GM19099 (cell line): Measurements from ENCODE around the gene SERPINB12.

Source experiments
- POLR2A ChIP-seq: IDR thresholded peaks from 3 replicates; pipeline ENCODE4 v1.6.1; 2011; ENCODE audit warnings: low read depth; ENCODE audit not compliant: insufficient read length; ENCODE audit errors: extremely low read depth

SERPINB12 gene

DNA sequence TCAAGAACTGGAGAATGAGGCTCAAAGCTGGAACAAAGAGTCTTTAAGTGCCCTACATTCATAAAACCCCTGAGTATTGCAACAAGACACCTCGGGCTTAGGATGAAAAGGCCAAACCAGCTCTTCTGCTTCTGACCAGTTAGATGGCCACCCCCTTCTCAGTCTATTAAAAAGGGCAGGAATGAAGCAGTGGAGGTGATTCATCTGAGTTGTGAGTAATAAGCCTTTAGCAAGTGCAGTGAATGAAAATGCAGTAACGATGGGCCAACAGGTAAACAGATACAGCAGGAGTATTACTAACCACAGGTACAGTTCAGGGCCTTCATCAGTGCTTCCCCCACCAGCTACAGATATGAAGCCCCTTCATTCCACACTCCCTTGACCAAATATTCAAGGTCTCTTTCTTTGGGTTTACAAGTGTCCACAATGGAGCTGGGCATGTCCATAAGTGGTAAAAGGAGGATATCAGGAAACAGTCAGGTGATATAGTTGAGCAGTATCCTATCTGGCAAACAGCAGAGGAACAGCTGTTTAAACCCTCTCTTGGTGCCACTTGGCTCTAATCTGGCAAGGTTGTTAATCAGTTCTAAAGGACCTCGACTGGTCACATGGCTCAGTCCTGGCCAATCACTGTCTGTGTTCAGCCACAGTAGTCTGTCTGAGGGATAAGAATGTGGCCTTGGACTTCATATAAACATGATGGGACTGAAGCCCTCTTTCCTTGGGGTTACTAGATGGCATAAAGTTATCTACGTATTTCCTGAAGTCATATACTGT, 62.8 kb downstream of the SERPINB12 start:
- no peak for TF ChIP-seq POLR2A

DNA sequence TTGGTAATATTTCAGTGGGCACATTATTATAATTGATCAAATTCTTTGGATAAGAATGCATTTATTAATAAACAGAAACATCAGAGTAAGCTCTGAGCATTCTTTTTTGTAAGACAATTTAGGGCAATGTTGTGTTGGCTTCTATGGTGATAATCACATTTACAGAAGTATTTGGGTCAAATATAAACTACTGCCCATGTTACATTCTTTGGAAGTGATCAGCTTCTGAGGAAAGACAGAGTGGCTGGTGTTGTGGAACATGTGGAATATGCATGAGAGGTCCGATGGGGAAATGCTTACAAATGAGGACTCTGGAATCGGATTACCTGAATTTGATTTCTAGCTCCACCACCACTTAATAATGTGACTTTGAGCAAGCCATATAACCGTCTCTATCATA, 64.4 kb downstream of the SERPINB12 start:
- TF ChIP-seq POLR2A = no peak

DNA sequence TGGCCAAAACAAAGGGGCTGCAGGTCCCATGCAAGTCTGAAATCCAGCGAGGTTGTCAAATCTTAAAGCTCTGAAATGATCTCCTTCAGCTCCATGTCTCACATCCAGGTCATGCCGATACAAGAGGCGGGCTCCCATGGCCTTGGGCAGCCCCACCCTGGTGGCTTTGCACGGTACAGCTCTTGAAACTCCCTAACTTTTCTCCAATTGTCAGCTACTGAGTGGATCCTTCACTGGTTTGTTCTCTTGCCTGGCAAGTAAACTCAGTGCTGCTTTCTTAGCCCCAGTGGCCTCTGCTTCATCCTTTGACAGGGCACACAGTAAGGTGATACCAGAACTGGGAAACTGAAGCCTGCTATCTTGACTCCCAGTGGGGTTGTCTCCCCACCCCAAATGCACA, 71.3 kb downstream of the SERPINB12 start:
- no peak for TF ChIP-seq POLR2A

GRCh38 chr18:63617049-63617914, 75.1 kb downstream of the SERPINB12 start:
- TF ChIP-seq POLR2A = no peak

DNA sequence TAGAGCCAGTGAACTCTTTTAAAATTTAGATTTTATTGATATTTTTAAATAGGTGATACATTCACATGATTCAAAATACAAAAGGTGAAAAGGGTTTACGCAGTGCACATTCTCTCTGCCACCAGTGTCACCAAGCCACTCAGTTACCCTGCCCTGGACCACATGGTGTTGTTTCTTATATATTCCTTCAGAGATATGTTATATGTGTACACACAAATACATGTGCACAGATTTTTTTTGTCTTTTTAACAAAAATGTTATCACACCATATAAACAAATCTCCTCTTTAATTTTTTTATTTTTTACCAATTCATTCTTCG, 75.7 kb downstream of the SERPINB12 start:
- TF ChIP-seq POLR2A = no peak
